Heart left ventricle (tissue), 16 donors: Measurements from ENCODE around the gene C5AR2. TPM values are rescaled to one million over a fixed set of nuclear protein-coding genes. Genes with fewer than 3 reads are reported as not detected.

Source experiments
- ATAC-seq, 4 donors: fragments of 200-7000 bp; cut with Tn5 transposase; one replicate each; pipeline ENCODE4 v1.9.1; 2020 to 2022; ENCODE audit warnings: moderate library complexity in 4 of 4, mild to moderate bottlenecking in 3 of 4, moderate number of reproducible peaks in 1 of 4
- DNase-seq, 5 donors: peaks; one replicate each; pipeline ENCODE4 v3.0.0-alpha.2; 2020
- H3K27ac ChIP-seq, 12 donors: fragments of 200-600 bp; sonication (generic) in 4 of 12; one replicate each; pipeline versions ENCODE4 v1.5.0 to v1.8.0; 2016 to 2022; ENCODE audit warnings: mild to moderate bottlenecking in 2 of 12
- H3K27me3 ChIP-seq, 9 donors: fragments of 200-600 bp; sonication (generic) in 2 of 9; one replicate each; pipeline versions ENCODE4 v1.5.1 to v1.8.0; 2016 to 2022; ENCODE audit warnings: mild to moderate bottlenecking in 3 of 9
- H3K36me3 ChIP-seq, 9 donors: fragments of 200-600 bp; sonication (generic) in 2 of 9; one replicate each; pipeline versions ENCODE4 v1.5.0 to v1.8.0; 2018 to 2022; ENCODE audit warnings: mild to moderate bottlenecking in 2 of 9
- H3K4me1 ChIP-seq, 12 donors: fragments of 200-600 bp; sonication (generic) in 4 of 12; one replicate each; pipeline versions ENCODE4 v1.5.0 to v1.8.0; 2016 to 2022; ENCODE audit warnings: mild to moderate bottlenecking in 3 of 12
- H3K4me3 ChIP-seq, 12 donors: fragments of 200-600 bp; sonication (generic) in 4 of 12; one replicate each; pipeline versions ENCODE4 v1.5.0 to v1.8.0; 2017 to 2022; ENCODE audit warnings: mild to moderate bottlenecking in 9 of 12, moderate library complexity in 4 of 12
- H3K9me3 ChIP-seq, 12 donors: fragments of 200-600 bp; sonication (generic) in 4 of 12; one replicate each; pipeline versions ENCODE4 v1.5.0 to v1.8.0; 2016 to 2022; ENCODE audit warnings: mild to moderate bottlenecking in 1 of 12
- CTCF ChIP-seq, 12 donors: fragments of 200-600 bp; sonication (generic) in 4 of 12; IDR thresholded peaks; one replicate each; pipeline versions ENCODE4 v1.5.0 to v1.8.0; 2018 to 2022; ENCODE audit warnings: antibody characterized with exemption in 12 of 12, mild to moderate bottlenecking in 5 of 12
- POLR2A ChIP-seq, 2 donors: fragments of 450-650 bp; IDR thresholded peaks; one replicate each; pipeline ENCODE4 v1.6.1; 2017; ENCODE audit warnings: antibody characterized with exemption in 2 of 2, mild to moderate bottlenecking in 2 of 2, moderate library complexity in 2 of 2
- WGBS, 4 donors: extraction: QIAGEN DNeasy Blood & Tissue Kit in 2 of 4; methylation state at CpG; one replicate each; pipeline versions ENCODE4 v1.1.5 to v1.1.7; 2013 to 2018; 5-methylcytosine and 5-hydroxymethylcytosine counted together
- intact Hi-C, 10 donors: fragments of 100-400 bp; cut with DNase I; formaldehyde crosslinking; loops; one replicate each; pipeline versions ENCODE4 v1.11.1 to v1.14.2; 2022
- polyA plus RNA-seq, 2 donors: library from polyadenylated mRNA; stranded (reverse); fragments of 200-250 nt; gene quantifications; one replicate each; pipeline ENCODE4 v1.2.3, GENCODE V29; 2013
- total RNA-seq, 9 donors: library from RNA; depleted of rRNA in 2 of 9; stranded (reverse); fragments of >200 nt in 2 of 9; fragmentation: NEBNext Ultra II Directional in 3 of 9; extraction: Animal tissue kit (Norgen Biotek cat#: 25700) in 3 of 9; gene quantifications; one replicate each; pipeline versions ENCODE4 v1.1.0 to v1.2.4, GENCODE V29; 2016 to 2023
- donor health status: ischemic (EF 13 %, LVEDD 7.1; RV severe dilation, severe dysfunction).
- donor health status: healthy with polysubstance abuse.
- donor health status: DM: no; HTN: yes; CAD: no.
- donor health status: DM: no; HTN: no; CAD: no.
- donor health status: ischemic (EF 25% LVEDD 6.9; RV normal size, moderate dysfunction).
- donor health status: ischemic (EF 25% LVEDD 5.7; RV mildly dilated, moderate dysfunction).
- donor health status: healthy.
- donor health status: DM: yes; HTN: yes; CAD: no.
- donor health status: ischemic (EF 35%, LVEDD 5.7; RV mildly dilated, moderate dysfunction).
- donor health status: nonischemic (EF 11% LVEDD 7.7; RV severe dilation, severe dysfunction).
- donor health status: DM: yes; HTN: yes; CAD: no.
- donor health status: PGD.
- donor health status: ischemic (EF 29% LVEDD 5.4; RV normal size, mild dysfunction).
- donor health status: nonischemic (EF 23%, LVEDD 6.1; RV moderate dilation, normal function).

The C5AR2 gene
- total and polyA plus RNA-seq, 11 donors, result 0.12 to 3.3 (median 0.55) TPM

GRCh38 chr19:47389150-47389556, 57.2 kb downstream of the C5AR2 start:
- Histone ChIP-seq H3K27ac (peak overlapping the region in 1 of 12 donors; percentile 84), H3K4me1 (peaks cover 0 to 27% (median 0%) of the 10 kb centered on the region in 12 donors), H3K36me3 (no peaks in the 10 kb centered on the region), H3K9me3 (no peaks in the 10 kb centered on the region), H3K4me3 (no peak overlapping the region), H3K27me3 (peaks cover 0 to 7% (median 0%) of the 10 kb centered on the region in 9 donors)
- ATAC-seq, result peak; percentile 32 to 72 (median 55)
- WGBS, 4 donors, result 67 to 74% (median 71%) methylated on average over 9 of the region's 9 CpGs
- intact Hi-C loops, result loop anchor here in 1 of 10 donors (5.0 kb wide), 1 partner anchor 97 kb away; no protein-coding TSS in a partner anchor
- peak in 1 of 5 donors; percentile 49 for DNase-seq
- TF ChIP-seq POLR2A (IDR thresholded peaks at IDR 0.05) (no peak), CTCF (IDR thresholded peaks at IDR 0.05) (no peak)

- Histone ChIP-seq H3K4me3 (no peak overlapping the region), H3K27ac (no peak overlapping the region), H3K4me1 (peaks cover 0 to 26% (median 0%) of the 10 kb centered on the region in 12 donors), H3K36me3 (no peaks in the 10 kb centered on the region), H3K9me3 (no peaks in the 10 kb centered on the region), H3K27me3 (peaks cover 0 to 7% (median 0%) of the 10 kb centered on the region in 9 donors)
- TF ChIP-seq CTCF (IDR thresholded peaks at IDR 0.05) (no peak), POLR2A (IDR thresholded peaks at IDR 0.05) (no peak)
- no peak for ATAC-seq
- DNase-seq, result no peak
- intact Hi-C loops, result loop anchor here in 9 of 10 donors (1.0 to 10.0 kb wide), 6 partner anchors 89 to 99 kb away; no protein-coding TSS in a partner anchor
- 71 to 75% (median 73%) methylated on average over 18 to 20 of the region's 20 CpGs for WGBS, 4 donors
These were observed 58.8 kb downstream of the C5AR2 start for GRCh38 chr19:47390533-47391488.

GRCh38 chr19:47391510-47392223, 59.7 kb downstream of the C5AR2 start:
- WGBS, 4 donors, result 31 to 34% (median 33%) methylated on average over 15 of the region's 15 CpGs
- peaks cover 0 to 7% (median 0%) of the 10 kb centered on the region in 9 donors for H3K27me3 ChIP-seq
- DNase-seq, result peak; percentile 64 to 84 (median 72)
- no peaks in the 10 kb centered on the region for H3K36me3 ChIP-seq
- H3K4me3 ChIP-seq, result no peak overlapping the region
- no peaks in the 10 kb centered on the region for H3K9me3 ChIP-seq
- no peak overlapping the region for H3K27ac ChIP-seq
- intact Hi-C loops, result loop anchor here in 9 of 10 donors (1.0 to 10.0 kb wide), 6 partner anchors 89 to 99 kb away; no protein-coding TSS in a partner anchor
- TF ChIP-seq POLR2A (IDR thresholded peaks at IDR 0.05) (no peak), CTCF (IDR thresholded peaks at IDR 0.05) (peak; percentile 82 to 94 (median 88))
- peaks cover 0 to 26% (median 0%) of the 10 kb centered on the region in 12 donors for H3K4me1 ChIP-seq
- ATAC-seq, result peak; percentile 42 to 85 (median 80)

Other genes starting within 250 kb of the C5AR2 start
- gene ZC3H4, start 218.4 kb upstream of the C5AR2 start, total RNA-seq, result 10 to 100 TPM; 16.5 to 35.0 (median 24.7) TPM
- gene ZC3H4, start 218.4 kb upstream of the C5AR2 start, polyA plus RNA-seq, result 10 to 100 TPM in 1 of 2 donors, 1 to 10 TPM in 1; 9.6 to 10.4 TPM
- gene SAE1, start 201.3 kb upstream of the C5AR2 start, total RNA-seq, result 10 to 100 TPM; 30.5 to 58.7 (median 49.7) TPM
- gene SAE1, start 201.3 kb upstream of the C5AR2 start, polyA plus RNA-seq, result 10 to 100 TPM; 15.7 to 84.1 TPM
- gene BBC3, start 101.0 kb upstream of the C5AR2 start, total RNA-seq, result 1 to 10 TPM; 1.9 to 5.4 (median 4.6) TPM
- gene BBC3, start 101.0 kb upstream of the C5AR2 start, polyA plus RNA-seq, result 1 to 10 TPM; 3.8 to 5.0 TPM
- gene CCDC9, start 75.7 kb upstream of the C5AR2 start, total RNA-seq, result 10 to 100 TPM in 8 of 9 donors, 1 to 10 TPM in 1; 6.7 to 23.8 (median 14.9) TPM
- 10 to 100 TPM; 29.5 to 33.3 TPM for gene CCDC9, start 75.7 kb upstream of the C5AR2 start, polyA plus RNA-seq
- gene INAFM1, start 57.3 kb upstream of the C5AR2 start, total RNA-seq, result 10 to 100 TPM in 5 of 9 donors, 1 to 10 TPM in 4; 4.8 to 14.0 (median 10.3) TPM
- 1 to 10 TPM; 7.4 to 8.3 TPM for gene INAFM1, start 57.3 kb upstream of the C5AR2 start, polyA plus RNA-seq
- 10 to 100 TPM in 3 of 9 donors, 1 to 10 TPM in 6; 3.0 to 37.9 (median 7.5) TPM for gene C5AR1, start 22.3 kb upstream of the C5AR2 start, total RNA-seq
- 1 to 10 TPM in 1 of 2 donors, under 1 TPM in 1; 0.80 to 5.6 TPM for gene C5AR1, start 22.3 kb upstream of the C5AR2 start, polyA plus RNA-seq
- 10 to 100 TPM in 2 of 9 donors, 1 to 10 TPM in 7; 3.7 to 10.6 (median 6.7) TPM for gene DHX34, start 17.1 kb downstream of the C5AR2 start, total RNA-seq
- gene DHX34, start 17.1 kb downstream of the C5AR2 start, polyA plus RNA-seq, result 10 to 100 TPM in 1 of 2 donors, 1 to 10 TPM in 1; 6.1 to 13.3 TPM
- 1 to 10 TPM; 1.8 to 6.0 (median 2.5) TPM for gene MEIS3, start 87.4 kb downstream of the C5AR2 start, total RNA-seq
- 1 to 10 TPM; 2.4 to 3.7 TPM for gene MEIS3, start 87.4 kb downstream of the C5AR2 start, polyA plus RNA-seq
- gene SLC8A2, start 139.7 kb downstream of the C5AR2 start, total RNA-seq, result under 1 TPM in 6 of 9 donors, not detected in 3; 0.08 to 0.67 (median 0.30) TPM
- gene SLC8A2, start 139.7 kb downstream of the C5AR2 start, polyA plus RNA-seq, result under 1 TPM in 1 of 2 donors, not detected in 1; 0.12 TPM
- gene KPTN, start 152.0 kb downstream of the C5AR2 start, total RNA-seq, result 1 to 10 TPM; 3.2 to 9.5 (median 7.0) TPM
- 10 to 100 TPM in 1 of 2 donors, 1 to 10 TPM in 1; 9.4 to 15.8 TPM for gene KPTN, start 152.0 kb downstream of the C5AR2 start, polyA plus RNA-seq
- gene NAPA, start 182.9 kb downstream of the C5AR2 start, total RNA-seq, result 100 to 1,000 TPM; 113 to 238 (median 125) TPM
- 100 to 1,000 TPM; 118 to 121 TPM for gene NAPA, start 182.9 kb downstream of the C5AR2 start, polyA plus RNA-seq
- 1 to 10 TPM in 6 of 9 donors, under 1 TPM in 3; 0.63 to 3.8 (median 1.1) TPM for gene ZNF541, start 241.0 kb downstream of the C5AR2 start, total RNA-seq
- gene ZNF541, start 241.0 kb downstream of the C5AR2 start, polyA plus RNA-seq, result 1 to 10 TPM in 1 of 2 donors, under 1 TPM in 1; 0.15 to 1.1 TPM